ENCODE measurements around the gene CCL16. TPM values are rescaled to one million over a fixed set of nuclear protein-coding genes. Genes with fewer than 3 reads are reported as not detected.
A peak's percentile ranks its signal among the peaks of the same experiment; 100 is the strongest.

CCL16 gene
- total and polyA plus RNA-seq, 3 donors from 2014 or later: 0.24 TPM; not detected in 2

DNA sequence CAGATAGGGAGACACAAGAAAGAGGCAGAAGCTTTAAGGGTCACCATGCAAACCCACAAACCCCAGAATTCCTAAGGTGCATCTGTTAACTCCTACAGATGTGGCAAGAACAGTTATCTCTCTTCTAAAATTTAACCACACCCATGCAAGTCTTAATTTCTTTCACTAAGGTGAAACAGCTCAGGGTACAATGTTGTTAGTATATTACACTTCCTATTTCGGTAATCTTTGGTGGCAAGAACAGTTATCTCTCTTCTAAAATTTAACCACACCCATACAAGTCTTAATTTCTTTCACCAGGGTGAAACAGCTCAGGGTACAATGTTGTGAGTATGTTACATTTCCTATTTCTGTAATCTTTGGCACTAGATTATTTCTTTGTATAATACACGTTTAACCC lies 29.9 kb upstream of the CCL16 start:
- Histone ChIP-seq H3K27me3 (no peaks in the 10 kb centered on the region), H3K4me1 (no peaks in the 10 kb centered on the region), H3K4me3 (no peak overlapping the region), H3K36me3 (ENCODE audit: low read depth, missing control alignments) (no peaks in the 10 kb centered on the region), H3K27ac (no peak overlapping the region), H3K9me3 (no peaks in the 10 kb centered on the region)
- 74 to 88% methylated on average over 2 of the region's 2 CpGs for WGBS, 2 donors
- no peak for TF ChIP-seq POLR2A (IDR thresholded peaks at IDR 0.05)
- intact Hi-C loops (cut with DNase I; ENCODE audit: low total_unique reads): no loop called here
- no peak for DNase-seq

DNA sequence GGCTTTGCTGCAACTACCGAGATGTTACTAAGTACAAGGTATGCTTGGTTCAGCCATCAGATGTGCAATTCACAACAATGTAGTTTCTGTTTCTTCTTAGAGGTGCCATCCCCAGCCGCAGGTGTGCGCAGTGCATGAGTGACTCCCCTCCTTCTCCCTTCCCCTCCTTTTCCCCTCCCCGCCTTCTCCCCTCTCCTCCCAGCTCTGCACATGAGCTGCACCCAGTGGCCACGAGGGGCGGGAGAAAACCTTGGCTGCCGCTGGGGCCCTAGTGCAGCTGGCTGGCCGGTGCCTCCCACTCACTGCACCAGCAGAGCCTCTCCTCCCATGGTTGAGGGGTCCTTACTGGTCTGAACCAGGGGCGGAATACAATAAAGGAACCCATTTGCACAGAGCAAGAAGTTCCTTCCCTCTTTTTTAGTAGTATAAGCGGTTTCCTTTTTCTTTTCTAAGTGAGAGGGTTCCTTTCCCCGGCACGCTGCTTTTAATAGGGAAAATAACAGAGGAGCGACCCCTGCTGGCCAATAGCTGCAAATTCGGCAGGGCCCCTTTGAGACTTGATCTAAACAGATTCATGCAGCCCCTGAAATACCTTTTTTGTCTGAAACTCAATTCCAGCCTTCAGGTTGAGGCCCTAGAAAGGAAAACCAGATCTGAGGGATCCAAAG lies 27.8 kb upstream of the CCL16 start:
- H3K9me3 ChIP-seq: no peaks in the 10 kb centered on the region
- no peaks in the 10 kb centered on the region for H3K27me3 ChIP-seq
- no peaks in the 10 kb centered on the region for H3K36me3 ChIP-seq (ENCODE audit: low read depth, missing control alignments)
- intact Hi-C loops (cut with DNase I; ENCODE audit: low total_unique reads): no loop called here
- H3K27ac ChIP-seq: no peak overlapping the region
- peak; percentile 64 for DNase-seq
- H3K4me1 ChIP-seq: no peaks in the 10 kb centered on the region
- 57 to 68% methylated on average over 14 of the region's 14 CpGs for WGBS, 2 donors
- TF ChIP-seq, protein P1, sequence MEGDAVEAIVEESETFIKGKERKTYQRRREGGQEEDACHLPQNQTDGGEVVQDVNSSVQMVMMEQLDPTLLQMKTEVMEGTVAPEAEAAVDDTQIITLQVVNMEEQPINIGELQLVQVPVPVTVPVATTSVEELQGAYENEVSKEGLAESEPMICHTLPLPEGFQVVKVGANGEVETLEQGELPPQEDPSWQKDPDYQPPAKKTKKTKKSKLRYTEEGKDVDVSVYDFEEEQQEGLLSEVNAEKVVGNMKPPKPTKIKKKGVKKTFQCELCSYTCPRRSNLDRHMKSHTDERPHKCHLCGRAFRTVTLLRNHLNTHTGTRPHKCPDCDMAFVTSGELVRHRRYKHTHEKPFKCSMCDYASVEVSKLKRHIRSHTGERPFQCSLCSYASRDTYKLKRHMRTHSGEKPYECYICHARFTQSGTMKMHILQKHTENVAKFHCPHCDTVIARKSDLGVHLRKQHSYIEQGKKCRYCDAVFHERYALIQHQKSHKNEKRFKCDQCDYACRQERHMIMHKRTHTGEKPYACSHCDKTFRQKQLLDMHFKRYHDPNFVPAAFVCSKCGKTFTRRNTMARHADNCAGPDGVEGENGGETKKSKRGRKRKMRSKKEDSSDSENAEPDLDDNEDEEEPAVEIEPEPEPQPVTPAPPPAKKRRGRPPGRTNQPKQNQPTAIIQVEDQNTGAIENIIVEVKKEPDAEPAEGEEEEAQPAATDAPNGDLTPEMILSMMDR (IDR thresholded peaks at IDR 0.05): peak in 2 of 3 experiments; percentile 13 to 46
- TF ChIP-seq POLR2A (IDR thresholded peaks at IDR 0.05): no peak
- no peak overlapping the region for H3K4me3 ChIP-seq

DNA sequence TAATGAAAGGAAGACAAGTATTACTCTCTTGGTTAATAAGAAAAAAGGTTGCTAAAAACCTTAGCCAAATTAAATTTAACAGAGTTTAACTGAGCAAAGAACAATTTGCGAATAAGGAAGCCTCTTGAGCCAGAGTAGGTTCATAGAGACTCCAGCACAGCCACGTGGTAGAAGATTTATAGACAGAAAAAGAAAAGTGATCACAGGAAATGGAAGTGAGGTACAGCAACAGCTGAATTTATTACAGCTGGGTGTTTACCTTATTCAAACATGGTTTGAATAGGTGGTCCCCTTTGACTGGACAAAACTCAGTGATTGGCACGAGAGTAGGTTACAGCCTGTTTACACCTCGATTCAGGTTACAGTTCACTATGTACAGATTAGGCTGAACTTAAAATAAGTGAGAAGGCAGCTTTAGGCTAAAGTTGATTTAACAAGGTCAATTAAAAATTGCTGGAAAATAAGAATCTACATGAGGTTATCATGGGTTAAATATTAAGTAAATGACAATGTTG lies 23.4 kb upstream of the CCL16 start:
- Histone ChIP-seq H3K27ac (no peak overlapping the region), H3K4me1 (no peaks in the 10 kb centered on the region), H3K36me3 (ENCODE audit: low read depth, missing control alignments) (no peaks in the 10 kb centered on the region), H3K4me3 (no peak overlapping the region), H3K27me3 (no peaks in the 10 kb centered on the region), H3K9me3 (no peaks in the 10 kb centered on the region)
- DNase-seq: no peak
- intact Hi-C loops (cut with DNase I; ENCODE audit: low total_unique reads): no loop called here
- 65 to 68% methylated on average over 4 of the region's 4 CpGs for WGBS, 2 donors
- TF ChIP-seq, protein P1 (IDR thresholded peaks at IDR 0.05): no peak
- no peak for TF ChIP-seq POLR2A (IDR thresholded peaks at IDR 0.05)

DNA sequence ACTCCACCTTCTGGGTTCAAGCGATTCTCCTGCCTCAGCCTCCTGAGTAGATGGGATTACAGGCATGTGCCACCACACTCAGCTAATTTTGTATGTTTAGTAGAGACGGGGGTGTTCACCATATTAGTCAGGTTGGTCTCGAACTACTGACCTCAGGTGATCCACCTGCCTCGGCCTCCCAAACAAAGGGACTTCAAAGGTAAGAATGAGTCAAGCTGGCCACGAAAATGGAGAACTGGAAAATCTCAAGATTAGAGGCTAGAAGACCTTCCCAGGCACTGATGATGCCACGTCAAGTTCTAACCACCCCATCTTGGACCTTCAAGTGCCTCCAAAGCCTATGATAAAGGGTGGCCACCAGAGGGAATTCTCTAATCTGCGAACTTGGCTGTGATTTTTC lies 21.3 kb upstream of the CCL16 start:
- TF ChIP-seq, protein P1 (IDR thresholded peaks at IDR 0.05): no peak
- TF ChIP-seq POLR2A (IDR thresholded peaks at IDR 0.05): no peak
- Histone ChIP-seq H3K4me3 (no peak overlapping the region), H3K27me3 (no peaks in the 10 kb centered on the region), H3K9me3 (no peaks in the 10 kb centered on the region), H3K4me1 (no peaks in the 10 kb centered on the region), H3K36me3 (ENCODE audit: low read depth, missing control alignments) (no peaks in the 10 kb centered on the region), H3K27ac (no peak overlapping the region)
- DNase-seq: no peak
- intact Hi-C loops (cut with DNase I; ENCODE audit: low total_unique reads): no loop called here
- WGBS, 2 donors: 90 to 93% methylated on average over 7 of the region's 7 CpGs

DNA sequence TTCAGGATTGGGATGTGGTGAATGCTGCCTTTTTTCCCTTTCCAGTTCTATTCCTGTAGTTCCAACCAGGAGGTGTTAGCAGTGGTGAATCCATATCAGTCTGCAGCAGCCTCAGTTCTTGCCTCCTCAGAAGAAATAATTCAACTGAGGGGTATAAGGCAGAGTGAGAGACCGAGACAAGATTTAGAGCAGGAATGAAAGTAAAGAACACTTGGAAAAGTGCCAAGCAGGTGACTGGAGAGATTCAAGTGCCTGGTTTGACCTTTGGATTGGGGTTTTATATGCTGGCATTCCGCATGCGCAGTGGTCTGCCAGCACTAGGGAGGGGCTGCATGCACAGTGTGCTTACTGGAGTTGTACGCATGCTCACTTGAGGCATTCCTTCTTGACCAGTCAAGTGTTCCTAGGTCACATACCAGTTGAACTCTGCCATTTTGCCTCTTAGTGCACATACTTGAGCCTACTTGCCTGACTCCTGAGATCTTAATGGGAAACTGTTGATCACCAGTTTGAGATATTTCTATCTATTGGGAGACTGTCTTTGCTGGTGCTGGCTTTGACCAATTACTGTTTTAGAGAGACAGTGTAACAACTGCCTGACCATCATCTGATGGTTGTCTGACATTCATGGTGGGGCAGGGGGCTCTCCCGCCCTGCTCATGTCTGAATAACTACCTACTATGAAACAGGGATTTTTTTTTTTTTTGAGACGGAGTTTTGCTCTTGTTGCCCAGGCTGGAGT lies 20.7 kb upstream of the CCL16 start:
- no peaks in the 10 kb centered on the region for H3K9me3 ChIP-seq
- H3K4me3 ChIP-seq: no peak overlapping the region
- no peak overlapping the region for H3K27ac ChIP-seq
- H3K36me3 ChIP-seq (ENCODE audit: low read depth, missing control alignments): no peaks in the 10 kb centered on the region
- no peak for TF ChIP-seq POLR2A (IDR thresholded peaks at IDR 0.05)
- TF ChIP-seq, protein P1 (IDR thresholded peaks at IDR 0.05): no peak
- 71 to 84% methylated on average over 6 of the region's 6 CpGs for whole genome bisulfite sequencing, 2 donors
- H3K4me1 ChIP-seq: no peaks in the 10 kb centered on the region
- intact Hi-C loops (cut with DNase I; ENCODE audit: low total_unique reads): no loop called here
- H3K27me3 ChIP-seq: no peaks in the 10 kb centered on the region
- DNase-seq: no peak
